Activated CD4-positive, alpha-beta T cell treated with anti-CD3 and anti-CD28 coated beads, Interleukin-10, Interleukin-2, amounts not matched to agents 100 ng/mL and 50 ng/mL, durations not matched to agents 16 hours and 8 hours (primary cell): ENCODE results near the gene RGS8.
A peak's percentile ranks its signal among the peaks of the same experiment; 100 is the strongest.

Experiments used
- DNase-seq: peaks from one replicate; pipeline ENCODE4 v3.0.0-alpha.2; 2020

RGS8 gene

DNA sequence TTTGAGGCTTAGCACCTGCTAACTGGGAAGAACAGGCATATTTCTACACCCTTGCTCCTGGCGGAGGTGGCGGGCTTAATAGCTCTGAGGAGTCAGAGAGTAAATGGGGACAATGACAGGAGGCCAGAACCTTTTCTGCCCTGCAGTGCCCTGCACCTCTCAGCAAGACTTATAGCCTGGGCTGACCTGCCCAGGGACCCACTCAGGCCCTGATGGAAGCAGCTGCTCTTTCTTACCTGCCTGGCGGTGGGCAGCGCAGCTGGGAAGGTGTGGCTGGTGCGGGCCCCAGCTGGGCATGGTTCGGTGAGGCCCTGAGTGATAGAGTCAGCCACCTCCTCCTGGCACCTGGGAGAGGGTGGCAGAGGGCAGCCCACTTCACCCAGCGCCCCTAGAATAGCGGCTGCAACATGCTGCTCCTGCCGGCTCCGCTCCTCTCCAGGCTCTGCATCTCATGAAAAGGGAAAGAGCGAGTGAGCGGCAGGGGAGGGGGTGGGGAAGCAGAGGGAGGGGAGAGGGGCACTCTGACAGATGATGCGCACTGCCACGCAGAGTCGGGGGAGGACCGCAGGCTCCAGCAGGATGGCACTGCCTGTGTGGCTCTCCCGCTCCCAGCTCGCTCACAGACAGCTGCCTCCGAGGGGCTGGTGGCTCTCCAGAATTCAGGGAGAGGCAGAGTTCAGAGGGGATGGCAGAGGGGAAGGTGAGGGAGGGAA lies at the start of gene RGS8:
Gene RGS8 (minus strand): TSS at position 472 of the 713 bp plus-strand sequence. CDS start 14,938 bp downstream, outside the sequence.
- no peak for DNase-seq

DNA sequence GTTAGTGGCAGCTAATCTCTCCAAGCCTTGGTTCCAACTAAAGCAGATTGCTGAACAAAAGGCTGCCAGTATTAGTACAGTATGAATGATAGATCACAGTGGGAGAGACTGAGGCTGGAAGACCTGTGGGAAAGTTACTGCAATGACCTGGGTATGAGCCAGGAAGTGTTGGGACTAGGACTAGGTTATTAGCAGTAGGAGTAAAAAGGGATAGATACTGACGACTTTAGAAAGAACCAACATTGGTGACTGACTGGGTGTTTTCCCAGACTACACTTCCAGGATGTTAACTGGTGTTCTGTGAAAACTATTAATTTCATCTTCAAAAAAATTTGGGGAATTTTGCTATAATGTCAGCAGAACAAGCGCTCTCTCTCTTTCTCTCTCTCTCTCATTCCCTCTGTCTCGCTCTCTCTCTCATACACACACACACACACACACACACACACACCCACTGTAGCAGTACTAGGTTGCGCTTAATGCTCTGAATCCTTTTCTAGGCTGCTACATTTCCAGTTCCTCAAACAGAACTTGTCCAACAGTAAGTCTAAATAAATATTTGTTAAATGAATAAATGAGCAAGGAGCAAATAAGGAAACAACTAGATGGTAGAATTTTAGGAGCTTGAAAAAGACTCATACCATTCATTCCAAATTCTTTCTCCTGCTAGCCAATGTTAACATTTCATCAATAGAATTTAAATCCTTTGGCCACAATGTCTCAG lies 47.6 kb upstream of the RGS8 start:
- DNase-seq, result no peak

DNA sequence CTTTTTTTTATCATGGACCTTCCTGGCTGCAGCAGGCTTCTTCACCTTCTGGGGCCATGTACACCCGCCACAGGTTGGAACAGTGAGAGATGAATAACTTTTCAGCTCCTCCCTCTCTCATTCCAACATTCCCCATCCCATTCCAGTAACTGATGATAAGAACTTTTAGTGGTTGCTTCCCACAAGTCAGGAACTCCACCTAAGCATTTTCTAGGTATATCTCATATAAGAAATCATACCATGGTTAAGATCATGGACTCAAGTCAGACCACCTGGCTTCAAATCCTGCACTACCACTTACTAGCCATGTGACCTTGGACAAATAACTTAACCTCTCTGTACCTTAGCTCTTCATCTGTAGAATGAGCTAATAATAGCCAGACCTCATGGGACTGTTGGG lies 42.5 kb upstream of the RGS8 start:
- DNase-seq, result no peak

DNA sequence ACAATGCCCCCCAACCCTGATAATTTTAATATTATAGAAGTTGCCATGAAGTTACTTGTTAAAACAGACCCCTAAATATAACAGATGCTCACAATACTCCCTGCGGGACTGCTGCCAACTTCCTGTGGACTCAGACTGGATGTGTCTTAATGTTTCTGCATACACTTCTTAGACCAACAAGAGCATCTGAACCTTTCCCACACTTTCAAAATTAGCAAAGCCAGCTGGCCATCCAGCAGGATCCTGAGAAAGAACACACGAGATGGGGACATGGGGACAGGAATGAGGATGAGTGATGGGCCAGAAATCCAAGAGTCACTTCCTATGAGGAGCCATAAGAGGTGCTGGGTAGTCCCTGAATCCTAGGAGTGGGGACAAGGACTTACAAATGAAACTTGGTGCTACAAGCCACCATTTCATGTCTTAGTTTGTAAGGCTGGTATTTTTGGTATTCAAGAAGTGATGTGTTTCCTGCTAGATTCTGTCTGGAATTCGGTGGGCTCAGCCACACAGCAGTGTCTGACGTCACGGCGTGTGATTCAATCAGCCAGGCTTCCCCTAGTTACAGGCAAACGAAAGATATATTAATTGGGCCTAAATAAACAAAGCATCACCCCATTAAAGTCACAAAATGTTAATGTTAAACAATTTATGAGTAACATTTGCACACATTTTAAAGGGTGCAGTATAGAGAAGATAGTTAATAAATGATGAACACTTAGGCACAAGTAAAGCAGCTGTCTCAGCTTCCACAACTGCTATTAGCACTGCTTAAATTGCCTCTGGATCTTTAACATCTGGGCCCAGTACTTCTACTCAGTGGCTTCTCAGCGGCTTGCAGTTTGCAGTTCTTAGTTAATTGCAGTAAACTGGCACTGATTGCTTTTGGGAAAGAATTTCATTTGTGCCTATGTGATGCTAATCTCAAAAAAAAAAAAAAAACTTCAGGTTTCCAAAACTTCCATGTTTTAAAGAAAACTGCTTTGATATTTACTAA lies 41.2 kb upstream of the RGS8 start:
- DNase-seq, result no peak

DNA sequence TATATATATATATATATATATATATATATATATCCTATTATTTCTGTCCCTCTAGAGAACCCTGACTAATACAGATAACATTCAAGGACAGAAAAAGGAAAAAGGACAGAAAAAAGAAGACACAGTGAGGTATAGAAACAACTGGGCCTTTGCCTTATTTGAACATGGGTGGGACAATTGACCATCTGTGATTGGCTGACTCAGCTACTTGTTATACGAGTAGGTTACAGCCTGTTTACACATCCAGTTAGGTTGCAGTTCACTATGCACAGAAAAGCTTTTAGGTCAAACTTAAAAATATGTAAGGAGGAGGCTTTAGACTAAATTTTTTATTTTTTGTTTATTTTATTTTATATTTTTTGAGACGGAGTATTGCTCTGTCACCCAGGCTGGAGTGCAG lies 39.8 kb upstream of the RGS8 start:
- DNase-seq, result no peak

DNA sequence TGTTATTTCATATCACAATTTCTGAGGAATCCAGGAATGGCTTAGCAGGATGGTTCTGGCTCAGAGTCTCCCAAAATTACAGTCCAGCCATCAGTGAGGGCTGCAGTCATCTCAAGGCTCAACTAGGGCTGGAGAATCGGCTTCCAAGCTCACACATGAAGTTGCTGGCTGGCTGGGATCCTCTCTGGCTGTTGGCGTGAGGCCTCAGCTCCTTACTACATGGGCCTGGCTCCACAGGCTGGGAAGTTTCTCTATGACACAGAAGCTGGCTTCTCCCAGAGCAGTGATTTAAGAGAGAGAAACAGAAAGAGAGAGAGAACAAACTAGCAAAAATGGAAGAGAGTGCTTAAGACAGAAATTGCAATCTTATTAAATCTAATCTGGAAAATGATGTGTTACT lies 38.8 kb upstream of the RGS8 start:
- no peak for DNase-seq

- no peak for DNase-seq
Observed at GRCh38 chr1:182721525-182721924, 37.1 kb upstream of the RGS8 start.

- no peak for DNase-seq
Observed at GRCh38 chr1:182720463-182720862, 36.1 kb upstream of the RGS8 start.

- no peak for DNase-seq
Observed at GRCh38 chr1:182719553-182719952, 35.2 kb upstream of the RGS8 start.

DNA sequence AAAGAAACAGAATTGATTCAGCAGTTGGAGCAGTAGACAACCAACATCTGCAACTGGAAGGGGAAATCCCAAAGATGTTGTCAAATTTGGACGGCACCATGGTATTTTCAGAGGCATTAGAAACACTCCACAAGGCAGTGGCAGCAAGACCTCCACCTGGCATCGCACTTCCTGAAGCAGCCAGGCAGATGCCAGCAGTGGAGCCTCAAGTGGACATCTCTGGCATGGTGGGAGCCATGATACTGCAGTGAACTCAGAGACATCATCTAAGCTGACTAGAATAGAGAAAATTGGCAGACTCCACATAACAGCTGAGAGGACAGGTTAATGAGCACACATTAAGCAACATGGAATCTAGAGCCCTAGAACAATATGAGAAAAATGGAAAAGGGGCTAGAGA lies 33.9 kb upstream of the RGS8 start:
- no peak for DNase-seq

- no peak for DNase-seq
Observed at GRCh38 chr1:182716740-182717720, 32.6 kb upstream of the RGS8 start.

DNA sequence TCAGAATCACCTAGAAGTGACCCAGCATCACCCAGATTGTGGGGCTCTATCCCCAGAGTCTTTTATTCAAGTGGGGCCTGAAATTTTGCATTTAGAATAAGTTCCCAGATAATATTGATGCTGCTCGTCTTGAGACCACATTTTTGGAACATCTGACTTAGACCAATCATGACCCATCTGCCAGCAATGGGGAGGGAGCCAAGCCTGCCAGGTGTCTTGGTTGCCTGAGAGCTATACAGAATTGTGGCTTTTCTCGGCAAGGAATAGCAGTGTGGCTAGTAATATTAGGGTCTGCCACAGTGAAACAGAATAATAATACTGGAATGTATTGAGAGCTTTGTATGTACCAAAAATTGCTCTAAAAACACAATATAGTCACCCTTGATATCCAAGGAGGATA lies 31.1 kb upstream of the RGS8 start:
- DNase-seq, result no peak

DNA sequence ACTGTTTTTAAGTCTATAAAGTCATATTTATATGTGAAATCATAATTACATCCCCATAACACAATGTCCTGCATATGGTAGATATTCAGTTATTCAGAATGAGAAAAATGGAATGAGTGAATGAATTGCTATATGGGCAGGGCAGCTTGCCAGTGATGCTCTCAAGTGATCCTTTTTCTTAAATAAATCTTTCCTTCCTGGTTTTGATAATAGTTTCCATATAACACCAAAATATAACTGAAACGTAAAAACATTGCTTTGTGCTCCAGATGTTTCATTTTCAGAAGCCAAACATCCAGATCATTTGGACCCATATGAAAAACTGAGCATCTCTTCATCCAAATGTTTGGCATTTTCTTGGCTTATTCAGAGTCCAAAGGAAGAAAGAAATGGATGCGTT lies 30.2 kb upstream of the RGS8 start:
- DNase-seq, result no peak

- no peak for DNase-seq
Observed at GRCh38 chr1:182713939-182714338, 29.6 kb upstream of the RGS8 start.

DNA sequence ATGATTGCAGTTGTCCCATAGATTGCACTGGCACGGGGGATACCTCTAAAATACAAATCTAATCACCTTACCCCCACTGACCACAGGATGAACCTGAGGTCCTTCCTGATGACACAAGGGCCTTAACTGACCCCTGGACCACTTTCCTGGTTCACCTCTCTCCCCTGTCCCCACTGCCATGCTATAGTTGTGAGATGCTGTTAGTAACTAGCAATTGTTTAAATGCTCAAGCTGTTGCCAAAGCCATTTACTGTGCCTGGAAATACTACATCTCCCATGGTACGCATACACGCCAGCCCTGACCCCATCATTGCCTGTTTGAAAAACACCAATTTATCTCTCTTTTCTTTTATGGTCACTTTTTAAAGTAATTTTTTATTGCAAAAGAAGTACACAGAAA lies 29.1 kb upstream of the RGS8 start:
- no peak for DNase-seq

GRCh38 chr1:182709855-182710254 lies 25.5 kb upstream of the RGS8 start:
- DNase-seq, result no peak

DNA sequence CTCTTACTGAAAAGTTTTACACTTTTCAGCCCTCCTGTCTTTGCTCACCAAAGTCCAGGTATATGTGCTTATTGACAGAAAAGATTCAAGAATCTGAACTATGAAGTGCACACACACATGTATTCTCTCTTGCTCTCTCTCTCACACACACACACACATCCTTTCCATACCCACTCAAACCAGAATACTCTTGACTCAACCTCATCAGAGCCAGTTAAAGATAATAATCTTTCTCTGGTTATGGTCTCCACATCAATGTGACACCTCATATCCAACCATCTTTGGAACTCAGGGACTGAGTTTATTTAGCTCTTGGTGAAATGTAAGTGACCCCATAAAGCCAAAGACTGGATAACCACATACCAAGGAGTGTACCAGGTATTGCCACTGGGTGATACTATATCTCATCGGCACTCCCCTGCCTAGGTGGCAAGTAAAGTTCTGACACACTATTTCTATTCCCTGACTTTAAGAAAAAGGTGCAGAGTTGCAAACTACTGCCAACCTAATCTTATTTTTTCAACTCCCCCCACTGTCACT lies 24.9 kb upstream of the RGS8 start:
- peak; percentile 29 for DNase-seq

- no peak for DNase-seq
Observed at GRCh38 chr1:182707122-182707521, 22.7 kb upstream of the RGS8 start.

GRCh38 chr1:182704677-182705076 lies 20.3 kb upstream of the RGS8 start:
- no peak for DNase-seq

- DNase-seq, result no peak
Observed at GRCh38 chr1:182703539-182703938, 19.2 kb upstream of the RGS8 start.

DNA sequence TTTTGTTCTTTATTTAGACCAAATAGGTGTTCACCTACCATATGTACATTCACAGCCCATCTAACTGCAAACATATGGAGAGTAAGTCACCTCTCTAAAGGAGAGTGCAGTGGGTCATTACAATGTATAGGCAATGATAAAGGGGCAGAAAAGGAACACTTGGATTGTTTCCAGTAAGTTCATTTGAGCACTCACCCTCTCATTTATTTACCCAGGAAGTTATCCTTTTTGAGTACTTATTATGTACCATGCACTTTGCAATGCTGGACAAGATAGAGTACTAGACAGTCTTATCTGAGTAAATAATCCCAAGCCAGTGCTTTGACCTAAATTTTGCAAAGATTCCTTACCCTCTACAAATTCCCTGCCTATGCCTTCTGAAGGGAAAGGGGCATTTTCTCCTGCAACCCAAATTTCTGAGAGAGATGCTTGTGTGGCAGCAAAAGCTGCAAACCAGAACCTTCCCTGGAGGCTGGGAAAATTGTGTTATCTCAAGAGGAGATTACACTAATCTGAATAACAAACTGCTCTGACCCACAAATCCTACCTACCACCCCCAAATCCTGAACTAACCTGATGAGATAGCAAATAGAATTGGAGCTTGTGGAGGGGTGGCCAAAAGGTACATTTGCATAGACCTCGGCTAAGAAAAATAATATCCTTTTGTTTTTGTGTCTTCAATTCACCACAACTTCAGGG lies 18.6 kb upstream of the RGS8 start:
- DNase-seq, result no peak
